HG02973 (cell line): ENCODE results near the gene GMPPA.

Experiments
- ATAC-seq: cut with Tn5 transposase; IDR thresholded peaks from one replicate; pipeline ENCODE4 v1.9.1; 2021; ENCODE audit warnings: moderate library complexity; ENCODE audit not compliant: unreplicated experiment

GMPPA gene

GRCh38 chr2:219517954-219518778 lies 19.5 kb downstream of the GMPPA start:
- ATAC-seq: no peak

GRCh38 chr2:219519526-219519916 lies 20.8 kb downstream of the GMPPA start:
- ATAC-seq: no peak

- no peak for ATAC-seq
Observed at GRCh38 chr2:219520079-219520478, 21.4 kb downstream of the GMPPA start.

- ATAC-seq: no peak
Observed at GRCh38 chr2:219521066-219521880, 22.6 kb downstream of the GMPPA start.

- no peak for ATAC-seq
Observed at GRCh38 chr2:219522111-219523030, 23.7 kb downstream of the GMPPA start.

- no peak for ATAC-seq
Observed at GRCh38 chr2:219523031-219523671, 24.5 kb downstream of the GMPPA start.

- no peak for ATAC-seq
Observed at GRCh38 chr2:219524817-219525216, 26.1 kb downstream of the GMPPA start.

GRCh38 chr2:219525533-219526232 lies 27.0 kb downstream of the GMPPA start:
- no peak for ATAC-seq

GRCh38 chr2:219526320-219527075 lies 27.8 kb downstream of the GMPPA start:
- no peak for ATAC-seq

- ATAC-seq: no peak
Observed at GRCh38 chr2:219527076-219527394, 28.3 kb downstream of the GMPPA start.

GRCh38 chr2:219527472-219527871 lies 28.8 kb downstream of the GMPPA start:
- no peak for ATAC-seq

- peak; percentile 85 for ATAC-seq
Observed at GRCh38 chr2:219530048-219530963, 31.6 kb downstream of the GMPPA start.

GRCh38 chr2:219531639-219532377 lies 33.1 kb downstream of the GMPPA start:
- no peak for ATAC-seq

GRCh38 chr2:219532378-219532649 lies 33.6 kb downstream of the GMPPA start:
- no peak for ATAC-seq

- ATAC-seq: no peak
Observed at GRCh38 chr2:219533930-219534661, 35.4 kb downstream of the GMPPA start.

GRCh38 chr2:219536425-219536824 lies 37.7 kb downstream of the GMPPA start:
- ATAC-seq: no peak

- ATAC-seq: no peak
Observed at GRCh38 chr2:219536967-219537366, 38.3 kb downstream of the GMPPA start.
